GM21786 (cell line): ENCODE data around the gene SLC10A3.

Experiments used
- ATAC-seq: cut with Tn5 transposase; IDR thresholded peaks from one replicate; pipeline ENCODE4 v1.9.1; 2021; ENCODE audit not compliant: unreplicated experiment

The SLC10A3 gene

DNA sequence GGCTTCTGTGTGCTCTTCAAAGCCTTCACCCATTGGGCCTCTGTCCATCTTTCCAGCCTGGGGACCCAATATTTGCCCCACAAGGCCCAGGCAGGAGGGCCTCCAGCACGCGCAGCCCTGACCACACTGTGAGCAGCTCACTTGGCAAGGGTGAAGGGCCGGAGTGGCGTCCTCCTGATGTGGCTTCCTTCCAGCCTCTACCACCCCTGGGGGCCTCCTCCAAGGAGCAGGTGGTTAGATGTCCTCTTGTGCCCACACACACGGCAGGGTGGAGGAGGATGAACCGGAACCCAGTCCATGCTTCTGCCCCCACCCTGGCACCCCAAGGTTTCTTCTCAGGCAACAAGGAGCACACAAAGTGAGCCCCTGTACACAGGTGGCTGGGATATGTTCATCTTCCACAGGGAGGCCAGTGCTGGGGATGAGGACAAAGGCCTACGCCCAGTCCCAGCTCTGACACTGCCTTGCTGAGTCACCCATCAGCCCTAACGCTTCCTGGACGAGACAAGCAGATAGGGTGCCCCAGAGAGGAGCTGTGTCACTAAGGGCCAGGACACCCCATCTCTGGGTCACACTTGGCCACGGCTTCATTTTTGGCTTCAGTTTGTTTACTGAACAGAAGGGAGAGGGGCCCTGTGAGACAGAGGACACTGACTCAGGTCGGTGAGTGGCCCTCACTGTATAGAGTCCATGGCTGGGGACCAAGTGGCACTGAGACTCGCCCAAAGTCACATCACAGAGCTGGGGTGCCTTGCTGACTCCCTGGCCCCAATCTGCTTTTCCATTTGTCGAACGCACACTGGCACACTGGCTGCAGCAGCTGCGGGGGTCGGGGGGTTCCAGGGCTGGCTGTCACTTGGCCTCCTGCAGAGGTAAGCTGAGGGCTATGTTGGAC lies 5.9 kb downstream of the SLC10A3 start:
- ATAC-seq, result no peak

GRCh38 chrX:154483325-154483724 lies 7.1 kb downstream of the SLC10A3 start:
- ATAC-seq, result no peak

DNA sequence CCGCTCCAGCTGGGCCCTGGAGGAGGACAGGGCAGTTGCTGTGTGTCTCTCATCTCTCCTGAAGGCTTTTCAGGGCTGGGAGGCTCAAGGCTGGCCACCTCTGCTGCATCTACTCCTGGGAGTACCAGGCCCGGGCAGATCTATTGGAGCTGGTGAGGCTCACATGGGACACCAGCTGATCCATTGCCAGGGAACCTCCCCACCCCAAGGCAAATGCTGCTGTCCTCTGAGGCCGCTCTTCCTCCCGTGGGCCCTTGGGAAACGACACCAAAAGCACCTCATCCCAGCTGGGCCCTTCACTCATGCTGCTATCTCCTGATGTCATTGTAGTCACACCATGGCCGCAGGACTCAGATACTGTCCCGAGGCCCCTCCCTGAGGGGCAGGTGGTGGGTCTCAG lies 7.6 kb downstream of the SLC10A3 start:
- no peak for ATAC-seq

DNA sequence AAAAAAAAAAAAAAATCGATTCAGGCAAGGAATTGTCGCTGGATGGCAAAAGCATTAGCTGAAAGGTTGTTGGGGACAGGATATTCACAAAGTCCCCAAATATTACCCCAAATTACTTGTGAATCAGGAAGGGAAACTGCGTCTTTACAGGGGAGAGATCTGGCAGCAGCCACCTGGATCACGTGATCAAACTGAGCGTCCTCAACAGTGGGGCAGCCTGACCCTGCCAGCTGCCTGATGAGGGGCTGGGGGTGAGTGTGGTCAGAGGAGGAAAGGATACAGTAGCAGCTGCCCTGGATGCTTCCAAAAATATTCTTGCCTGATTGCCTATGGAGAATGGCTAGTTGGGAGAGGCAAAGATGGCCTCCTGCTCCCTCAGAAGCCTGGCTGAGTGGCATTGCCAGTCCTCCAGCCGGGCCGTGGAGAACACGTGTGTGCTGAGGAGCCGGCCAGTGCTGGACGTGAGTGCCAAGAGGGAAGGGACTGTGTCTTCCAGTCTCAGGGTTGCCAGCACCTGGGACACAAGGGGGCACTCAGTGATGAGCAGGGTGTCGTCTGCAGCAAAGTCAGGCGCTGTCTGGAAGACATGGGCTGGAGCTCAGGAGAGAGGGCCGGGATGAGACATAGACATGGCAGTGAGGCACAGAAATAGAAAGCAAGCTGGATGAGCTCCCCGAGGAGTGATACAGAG lies 8.4 kb downstream of the SLC10A3 start:
- no peak for ATAC-seq

DNA sequence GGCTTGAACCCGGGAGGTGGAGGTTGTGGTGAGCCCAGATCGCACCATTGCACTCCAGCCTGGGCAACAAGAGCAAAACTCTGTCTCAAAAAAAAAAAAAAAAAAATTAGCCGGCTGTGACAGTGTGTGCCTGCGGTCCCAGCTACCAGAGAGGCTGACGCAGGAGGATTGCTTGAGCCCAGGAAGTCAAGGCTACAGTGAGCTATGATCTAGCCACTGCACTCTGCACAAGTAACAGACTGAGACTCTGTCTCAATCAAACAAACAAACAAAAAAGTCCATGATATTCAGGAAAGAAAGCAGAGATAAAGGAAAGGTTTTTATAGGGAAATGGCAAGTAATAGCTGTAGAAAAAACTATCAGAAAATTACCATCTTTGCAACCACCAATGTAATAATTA lies 9.2 kb downstream of the SLC10A3 start:
- ATAC-seq, result no peak

DNA sequence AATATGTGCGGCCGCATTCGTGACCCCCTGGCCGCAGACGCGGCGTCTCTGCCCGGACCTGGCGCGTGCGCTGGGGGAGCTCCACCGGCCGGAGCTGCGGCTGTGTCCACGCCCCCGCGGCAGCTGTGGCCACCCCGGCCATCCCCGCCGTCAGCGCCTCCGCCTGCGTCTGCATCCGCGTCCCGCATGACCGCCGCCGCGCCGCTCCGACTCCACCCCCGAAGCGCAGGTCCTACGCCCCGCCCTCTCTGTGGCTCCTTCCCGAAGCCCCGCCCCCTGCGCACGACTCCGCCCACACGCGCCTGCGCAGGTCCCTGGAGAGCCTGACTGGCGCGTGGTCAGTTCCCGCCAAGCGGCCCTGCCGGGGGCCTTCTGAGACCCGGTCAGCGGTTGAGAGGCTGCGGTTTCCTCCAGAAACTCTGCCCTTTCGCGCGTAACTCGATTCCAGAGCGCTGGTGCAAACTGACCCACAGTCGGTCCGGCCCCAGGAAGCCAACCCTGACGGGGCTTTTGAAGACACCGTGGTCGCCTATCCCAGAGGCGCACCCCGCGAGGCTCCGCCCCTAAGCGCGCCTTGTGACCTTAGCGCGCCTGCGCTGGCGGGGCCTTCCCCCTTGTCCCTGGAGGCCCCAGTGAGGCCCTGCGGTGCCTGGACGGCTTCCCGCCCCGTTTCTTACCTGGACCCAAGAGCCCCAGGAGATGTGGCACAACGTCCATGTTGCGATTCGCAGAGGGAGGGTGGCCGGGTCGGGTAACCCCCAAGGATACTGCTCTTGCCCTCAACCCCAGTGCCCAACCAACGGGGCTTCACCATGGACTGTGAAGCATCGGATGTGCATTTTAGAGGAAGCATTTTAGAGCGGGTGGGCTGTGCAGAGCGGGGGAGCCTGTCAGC lies 11.5 kb downstream of the SLC10A3 start, which contains the start of gene LAGE3:
TSS of gene LAGE3 (minus strand) at position 554 of the 895 bp plus-strand sequence. CDS start at position 188, 366 bp downstream.
- peak; percentile 80 for ATAC-seq

- no peak for ATAC-seq
Observed at GRCh38 chrX:154477891-154478477, 12.4 kb downstream of the SLC10A3 start.

DNA sequence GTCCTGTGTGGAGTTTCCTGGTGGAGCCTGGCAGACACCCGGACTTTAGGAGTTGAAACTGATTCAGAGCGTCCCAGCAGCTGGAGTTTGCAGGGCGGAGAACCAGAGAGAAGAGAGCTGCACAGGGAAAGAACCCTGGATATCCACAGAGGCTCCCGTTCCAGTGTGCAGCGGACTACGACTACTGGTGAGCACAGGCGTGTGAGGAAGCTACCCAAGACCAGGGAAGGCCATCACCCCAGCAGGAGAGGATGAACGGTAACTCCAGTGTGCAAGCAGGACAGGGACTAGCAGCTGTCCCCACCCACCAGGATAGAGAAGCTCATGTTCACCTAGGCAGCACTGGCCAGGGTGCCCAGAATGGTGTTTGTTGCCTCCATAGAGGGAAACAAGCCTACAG lies 13.6 kb downstream of the SLC10A3 start:
- no peak for ATAC-seq

DNA sequence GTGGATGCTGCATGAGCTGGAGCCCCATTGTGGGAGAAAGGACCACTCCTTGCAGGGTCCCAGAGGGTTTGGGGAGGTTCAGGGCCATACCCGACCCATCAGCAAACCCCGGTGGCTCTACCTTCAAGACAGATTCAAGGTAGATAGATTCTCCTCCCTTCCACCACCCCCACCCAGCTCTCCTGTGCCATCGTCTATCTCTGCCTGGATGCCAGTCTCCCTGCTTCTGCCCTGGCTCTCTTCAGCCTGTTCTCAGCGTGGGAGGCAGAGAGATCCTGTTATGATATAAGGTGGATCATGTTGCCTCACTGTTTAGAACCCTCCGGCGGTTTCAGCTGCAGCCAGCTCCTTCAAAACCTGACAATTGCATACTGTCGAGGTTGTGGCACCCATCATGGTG lies 16.7 kb downstream of the SLC10A3 start:
- ATAC-seq, result no peak

- ATAC-seq, result no peak
Observed at GRCh38 chrX:154472685-154473632, 17.5 kb downstream of the SLC10A3 start.

DNA sequence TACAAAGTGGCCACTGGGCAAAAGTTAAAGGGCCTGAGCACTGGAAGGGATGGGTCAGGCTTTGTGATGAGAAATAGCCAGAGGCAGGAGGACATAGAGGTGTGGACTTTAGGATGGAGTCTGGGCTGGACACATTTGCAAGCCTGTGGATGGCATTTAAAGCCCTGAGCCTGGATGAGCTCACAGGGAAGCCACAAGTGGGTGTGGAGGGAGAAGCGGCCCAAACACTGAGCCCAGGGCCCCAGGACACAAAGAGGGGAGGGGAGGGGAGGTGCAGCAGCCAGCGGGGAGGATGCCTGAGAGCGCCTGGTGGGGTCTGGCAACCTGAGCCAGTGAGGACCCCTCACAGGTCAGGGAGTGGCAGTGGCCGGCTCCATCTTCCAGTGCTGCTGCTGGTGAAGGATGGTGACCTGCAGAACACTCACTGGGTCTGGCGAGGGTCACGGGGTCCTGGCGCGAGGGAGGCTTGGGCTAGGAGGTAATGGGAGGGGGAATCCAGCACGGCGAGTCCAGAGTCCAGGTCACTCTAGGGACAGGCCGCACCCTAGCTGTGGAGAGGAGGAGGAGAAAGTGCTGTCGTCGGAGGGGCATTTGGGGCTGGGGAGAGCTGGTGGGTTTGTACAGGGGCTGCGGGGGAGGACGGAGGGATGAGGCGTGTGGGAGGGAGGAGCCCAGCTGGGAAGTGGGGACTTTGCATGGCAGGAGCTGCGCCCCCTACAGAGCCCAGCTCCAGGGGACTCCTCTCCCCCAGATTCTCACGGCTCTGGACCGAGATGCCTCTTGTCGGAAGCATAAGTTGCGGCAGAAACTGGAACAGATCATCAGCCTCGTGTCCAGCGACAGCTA lies 18.4 kb downstream of the SLC10A3 start:
- no peak for ATAC-seq

GRCh38 chrX:154470914-154471568 lies 19.4 kb downstream of the SLC10A3 start:
- ATAC-seq, result no peak

DNA sequence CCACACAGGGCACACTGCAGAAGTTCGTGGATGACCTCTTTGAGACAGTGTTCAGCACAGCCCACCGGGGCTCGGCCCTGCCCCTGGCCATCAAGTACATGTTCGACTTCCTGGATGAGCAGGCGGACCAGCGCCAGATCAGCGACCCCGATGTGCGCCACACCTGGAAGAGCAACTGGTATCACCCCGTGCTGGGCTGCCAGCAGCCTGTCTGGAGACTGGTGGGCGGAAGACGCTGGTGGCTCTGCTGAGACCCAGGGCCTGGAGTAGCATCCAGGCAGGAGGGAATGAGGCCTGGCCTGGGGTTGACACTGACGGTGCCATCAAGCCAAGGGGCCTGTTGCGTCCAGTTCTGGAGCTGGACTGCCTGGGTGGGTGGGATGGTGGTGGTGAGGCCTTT lies 20.0 kb downstream of the SLC10A3 start:
- no peak for ATAC-seq

DNA sequence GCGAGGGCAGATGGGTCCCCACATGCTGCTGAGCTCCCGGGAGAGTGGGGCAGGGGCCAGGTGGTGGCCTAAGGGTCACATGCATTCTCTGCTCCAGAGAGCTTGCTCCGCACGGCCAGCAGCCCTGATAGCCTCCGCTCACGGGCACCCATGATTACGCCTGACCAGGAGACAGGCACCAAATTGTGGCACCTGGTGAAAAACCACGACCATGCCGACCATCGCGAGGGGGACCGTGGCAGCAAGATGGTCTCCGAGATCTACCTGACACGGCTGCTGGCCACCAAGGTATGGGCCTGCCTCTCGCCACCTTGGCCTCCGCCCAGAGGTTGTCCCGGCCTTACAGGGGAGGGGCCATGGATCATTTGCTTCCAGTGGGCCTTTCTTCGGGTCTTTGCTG lies 20.5 kb downstream of the SLC10A3 start:
- ATAC-seq, result no peak

- no peak for ATAC-seq
Observed at GRCh38 chrX:154469114-154469513, 21.3 kb downstream of the SLC10A3 start.

- no peak for ATAC-seq
Observed at GRCh38 chrX:154468217-154468616, 22.2 kb downstream of the SLC10A3 start.

DNA sequence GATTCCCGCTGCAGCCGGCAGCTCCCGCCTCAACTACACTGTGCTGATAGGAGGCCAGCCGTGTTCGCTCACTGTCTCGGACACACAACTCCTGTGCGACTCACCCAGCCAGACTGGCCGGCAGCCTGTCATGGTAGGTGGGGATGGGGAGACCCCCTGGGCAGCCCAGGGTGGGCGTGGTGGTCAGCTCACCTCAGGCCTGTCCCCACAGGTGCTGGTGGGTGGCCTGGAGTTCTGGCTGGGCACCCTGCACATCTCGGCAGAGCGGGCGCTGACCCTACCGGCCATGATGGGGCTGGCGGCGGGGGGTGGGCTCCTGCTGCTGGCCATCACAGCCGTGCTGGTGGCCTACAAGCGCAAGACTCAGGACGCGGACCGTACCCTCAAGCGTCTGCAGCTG lies 22.9 kb downstream of the SLC10A3 start:
- no peak for ATAC-seq

DNA sequence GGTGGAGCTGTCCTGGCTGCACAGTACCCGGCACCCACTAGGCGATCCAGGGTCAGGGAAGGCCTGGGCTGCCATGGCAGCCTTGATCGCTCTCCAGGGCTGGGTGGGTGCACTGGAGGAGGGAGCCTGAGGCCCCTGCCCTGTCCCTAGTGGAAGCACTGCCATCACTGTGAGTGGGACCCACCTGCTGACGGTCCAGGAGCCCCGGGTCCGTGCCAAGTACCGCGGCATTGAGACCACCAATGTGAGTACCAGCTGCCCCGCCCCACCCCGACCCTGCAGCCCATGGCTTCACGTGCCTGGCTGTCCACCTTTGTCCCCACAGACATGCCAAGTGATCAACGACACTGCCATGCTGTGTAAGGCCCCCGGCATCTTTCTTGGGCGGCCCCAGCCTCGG lies 23.5 kb downstream of the SLC10A3 start:
- no peak for ATAC-seq
